Stimulated activated naive CD4-positive, alpha-beta T cell treated with Interleukin-2 at 50 U/mL for 16 hours (primary cell): ENCODE results near the gene TKFC.
A peak's percentile ranks its signal among the peaks of the same experiment; 100 is the strongest.

ENCODE experiments used
- DNase-seq: peaks from one replicate; lab custom pipeline; 2025; lab: John Stamatoyannopoulos, UW

The TKFC gene

DNA sequence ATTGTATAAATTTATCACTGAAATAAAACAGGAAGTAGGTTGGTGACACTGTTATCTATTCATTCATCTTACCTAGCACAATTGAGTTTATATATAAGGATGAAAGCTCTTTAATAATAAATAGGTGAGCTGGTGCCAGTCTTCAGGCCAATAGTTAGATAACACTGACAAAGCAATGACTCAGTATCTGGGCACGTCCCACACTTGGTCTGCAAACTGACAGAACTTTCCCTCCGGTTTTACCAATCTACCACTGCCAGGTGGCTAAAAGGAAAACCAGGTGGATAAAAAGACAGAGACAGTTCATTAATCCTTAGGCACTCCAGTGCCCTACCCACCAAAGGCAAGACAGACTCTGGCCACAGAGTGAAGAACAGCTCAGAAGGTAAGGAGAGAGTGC is 17.8 kb upstream of the TKFC start:
- no peak for DNase-seq

GRCh38 chr11:61325649-61326414 is 7.2 kb upstream of the TKFC start:
- no peak for DNase-seq

DNA sequence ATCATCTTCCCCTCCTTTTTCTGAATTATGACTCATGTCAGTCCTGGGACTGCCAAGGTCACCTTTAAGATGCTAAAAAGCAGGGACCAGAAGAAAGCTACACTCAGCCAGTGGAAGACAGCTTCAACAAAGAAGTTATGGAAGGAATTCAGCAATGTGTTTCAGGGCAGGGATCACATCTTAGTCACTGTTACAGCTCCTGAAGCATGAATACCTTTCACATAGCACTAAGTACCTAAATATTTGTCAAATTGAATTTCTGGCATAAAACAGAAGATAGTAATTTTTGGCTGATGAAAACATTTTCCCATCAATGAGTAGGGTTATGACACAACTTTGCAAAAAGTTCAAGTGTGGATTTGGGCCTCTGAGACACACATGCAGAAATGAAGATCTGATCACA is 5.4 kb upstream of the TKFC start:
- no peak for DNase-seq

DNA sequence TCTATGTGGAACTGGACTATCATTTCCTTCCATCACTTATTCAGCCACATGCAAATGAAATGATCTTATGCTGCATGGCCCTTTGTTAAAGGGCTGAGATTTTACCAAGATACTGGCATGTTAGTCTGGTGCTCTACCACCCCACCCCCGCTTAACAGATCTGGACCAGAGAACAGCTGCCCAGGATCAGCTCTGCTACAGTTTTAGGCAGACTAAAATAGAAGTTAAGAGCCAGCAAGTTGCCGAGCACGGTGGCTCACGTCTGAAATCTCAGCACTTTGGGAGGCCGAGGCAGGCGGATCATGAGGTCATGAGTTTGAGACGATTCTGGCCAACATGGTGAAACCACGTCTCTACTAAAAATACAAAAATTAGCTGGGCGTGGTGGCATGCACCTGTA is 4.7 kb upstream of the TKFC start:
- DNase-seq, result no peak

DNA sequence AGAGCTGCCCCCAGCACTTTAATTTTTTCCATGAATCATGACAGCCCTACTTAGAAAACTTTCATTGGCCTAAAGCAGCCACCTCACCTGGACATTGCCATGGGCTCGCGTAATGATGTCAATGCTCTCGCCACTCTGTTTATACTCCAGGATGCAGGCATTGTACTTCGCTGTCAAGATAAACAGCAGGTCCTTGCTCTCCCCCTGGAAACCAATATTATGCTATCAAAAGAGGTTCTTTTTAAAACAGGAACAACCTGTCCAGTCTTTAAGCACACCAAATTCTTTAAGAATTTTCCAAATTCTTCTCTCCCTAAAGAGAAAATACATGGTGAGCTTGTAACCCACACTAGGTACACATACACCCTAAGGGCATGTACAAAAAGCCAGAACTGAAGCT is 3.2 kb upstream of the TKFC start:
- DNase-seq, result no peak

- DNase-seq, result no peak
Observed at GRCh38 chr11:61331651-61332050, 1.4 kb upstream of the TKFC start.

DNA sequence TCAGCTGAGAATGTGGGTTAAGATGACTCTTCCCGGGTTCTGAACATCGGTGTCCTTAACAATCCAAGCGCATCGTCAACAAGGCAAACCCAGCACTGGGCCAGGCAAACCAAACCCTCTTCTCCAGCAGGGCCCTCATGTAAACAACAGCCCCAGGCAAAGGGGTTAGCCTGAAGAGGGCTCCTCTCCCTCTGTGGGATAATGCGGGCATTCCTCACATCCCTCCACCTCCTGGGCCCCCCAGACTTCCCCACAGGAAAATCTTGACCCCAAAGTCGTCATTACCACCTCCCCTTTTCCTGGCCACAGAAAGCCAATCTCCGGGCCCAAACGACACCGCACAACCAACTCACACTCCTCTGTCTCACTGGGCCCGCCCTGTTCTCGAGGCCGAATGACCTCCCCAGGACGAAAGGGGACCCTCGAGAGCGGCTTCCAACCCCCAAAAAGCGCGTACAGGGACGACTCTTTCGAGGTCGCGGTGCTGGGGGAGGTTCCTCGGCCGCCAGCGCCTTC is 689 bp upstream of the TKFC start:
- DNase-seq, result no peak

DNA sequence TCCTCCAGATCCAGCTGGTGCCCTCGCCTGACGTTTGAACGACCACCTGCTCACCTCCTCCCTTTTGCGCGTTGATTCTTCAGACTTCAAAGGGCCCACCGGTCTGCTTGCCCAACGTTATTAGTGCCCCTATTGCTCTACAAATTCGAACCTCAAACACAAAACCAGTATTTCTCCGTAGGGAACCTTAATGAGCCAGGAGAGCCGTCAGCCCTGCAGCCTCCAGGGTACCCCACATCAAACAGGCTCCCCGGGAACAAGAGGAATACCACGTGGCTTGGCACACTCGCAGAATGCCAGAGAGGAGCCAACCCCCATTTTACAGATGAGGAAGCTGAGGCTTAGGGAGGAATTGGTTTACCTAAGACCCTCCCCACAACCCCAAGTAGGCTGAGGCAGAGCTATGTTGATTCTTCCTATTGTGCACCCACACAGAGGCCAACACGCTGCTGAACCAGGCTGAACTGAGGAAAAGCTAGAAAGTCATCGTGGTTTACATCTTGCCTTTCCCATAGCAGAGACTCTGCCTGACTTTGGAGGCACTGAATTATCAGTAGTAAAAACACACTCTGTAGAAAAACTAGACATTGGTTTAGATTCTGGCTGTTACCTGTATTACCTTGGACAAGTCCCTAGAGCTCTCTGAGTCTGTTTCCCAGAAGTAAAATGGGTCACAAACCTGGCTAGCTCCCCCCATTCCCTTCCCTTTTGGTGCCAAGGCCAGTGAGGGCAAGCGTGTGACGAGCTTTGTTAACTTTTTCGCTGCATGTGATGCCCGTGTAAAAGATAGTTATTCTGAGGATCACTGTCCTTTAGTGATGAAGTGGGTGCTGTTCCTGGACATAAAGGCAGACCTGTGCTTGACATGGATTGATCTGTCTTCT is 764 bp downstream of the TKFC start:
- no peak for DNase-seq

- DNase-seq, result no peak
Observed at GRCh38 chr11:61334434-61335354, 1.7 kb downstream of the TKFC start.

DNA sequence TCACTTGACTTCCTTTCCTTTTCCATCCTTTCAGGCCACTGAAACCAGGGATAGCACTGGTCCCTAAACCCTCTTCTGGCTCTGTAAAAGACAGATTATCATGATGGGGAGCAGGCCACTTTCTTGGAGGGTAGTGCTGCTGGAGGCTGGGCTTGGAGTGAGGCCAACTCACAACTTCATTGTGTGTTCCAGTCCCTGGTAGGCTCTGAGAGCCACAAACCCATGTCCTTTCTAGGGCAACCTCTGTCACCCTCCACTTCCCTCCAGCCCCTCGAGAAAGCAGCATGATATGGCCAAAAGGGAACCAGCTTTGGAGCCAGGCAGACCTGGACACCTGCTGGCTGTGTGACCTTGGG is 2.3 kb downstream of the TKFC start:
- DNase-seq, result no peak

DNA sequence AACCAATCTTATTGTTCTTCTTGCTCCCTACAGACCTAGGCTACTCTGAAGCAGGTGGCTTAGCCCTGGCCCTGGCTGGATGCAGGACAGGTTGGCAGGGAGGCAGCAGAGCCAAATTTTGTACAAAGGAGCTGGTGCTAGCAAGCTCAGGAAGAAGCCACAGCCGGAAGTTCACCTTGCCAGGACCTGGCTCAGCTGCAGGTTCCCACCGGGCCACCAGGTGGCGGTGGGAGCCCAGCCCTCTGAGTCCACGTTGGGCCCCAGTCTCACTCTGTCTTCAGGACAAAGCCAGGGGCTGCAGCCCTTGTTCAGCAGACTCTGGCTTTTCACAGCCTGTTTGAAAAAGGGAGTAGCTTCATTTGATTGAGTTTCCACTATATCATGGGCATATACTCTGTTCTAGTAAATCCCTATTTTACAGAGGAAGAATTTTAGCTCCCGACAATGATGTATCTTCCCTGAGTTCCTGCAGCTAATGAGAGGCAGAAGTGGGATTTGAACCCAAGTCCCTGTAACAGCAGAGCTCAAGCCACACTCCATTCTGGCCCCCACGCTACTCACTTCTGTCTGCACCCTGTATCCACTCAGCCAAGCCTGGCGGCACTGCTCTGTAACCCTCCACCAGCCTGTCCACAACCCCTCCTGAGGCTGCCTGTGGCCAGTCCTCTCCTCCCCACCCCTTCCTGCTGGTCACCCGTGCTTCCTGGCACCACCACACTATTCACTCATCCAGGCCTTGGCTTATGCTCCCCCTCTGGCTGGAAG is 3.3 kb downstream of the TKFC start:
- peak; percentile 73 for DNase-seq

GRCh38 chr11:61337706-61338470 is 4.9 kb downstream of the TKFC start:
- no peak for DNase-seq

- no peak for DNase-seq
Observed at GRCh38 chr11:61338783-61339489, 5.9 kb downstream of the TKFC start.

GRCh38 chr11:61339490-61339878 is 6.5 kb downstream of the TKFC start:
- no peak for DNase-seq

DNA sequence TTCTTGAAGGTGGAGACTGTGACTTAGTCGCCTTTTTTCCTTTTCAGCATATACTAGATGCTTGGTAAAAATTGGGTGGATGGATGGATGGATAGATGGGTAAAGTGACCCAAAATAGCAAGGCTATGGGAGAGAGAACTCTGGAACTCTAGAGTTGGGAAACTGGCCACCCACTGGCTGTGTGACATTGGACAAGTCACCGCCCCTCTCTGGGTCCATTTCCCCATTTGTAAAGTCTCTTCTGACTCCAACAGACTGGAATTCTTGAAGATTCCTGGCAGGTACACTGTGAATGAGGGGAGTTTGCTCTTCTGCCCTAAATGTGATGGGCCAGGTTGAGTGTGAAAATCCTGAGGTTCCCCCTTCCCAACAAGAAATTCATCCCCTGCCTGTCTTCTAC is 8.0 kb downstream of the TKFC start:
- no peak for DNase-seq

DNA sequence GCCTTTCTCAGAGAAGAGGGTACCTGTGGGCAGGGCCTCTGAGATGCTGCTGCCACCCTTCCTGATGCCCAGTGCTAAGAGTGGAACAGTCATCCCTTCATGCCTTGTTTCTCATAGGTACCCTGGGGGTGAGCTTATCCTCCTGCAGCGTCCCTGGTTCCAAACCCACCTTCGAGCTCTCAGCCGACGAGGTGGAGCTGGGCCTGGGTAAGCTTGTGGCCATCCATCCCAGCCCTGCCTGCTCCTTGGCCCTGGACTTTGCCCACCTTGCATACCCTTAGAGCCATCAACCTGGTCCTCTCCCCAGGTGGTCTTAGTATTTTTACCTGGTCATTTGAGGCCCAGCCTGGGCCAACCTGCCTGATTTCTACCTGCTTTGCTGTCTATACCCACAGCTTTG is 8.7 kb downstream of the TKFC start:
- no peak for DNase-seq

DNA sequence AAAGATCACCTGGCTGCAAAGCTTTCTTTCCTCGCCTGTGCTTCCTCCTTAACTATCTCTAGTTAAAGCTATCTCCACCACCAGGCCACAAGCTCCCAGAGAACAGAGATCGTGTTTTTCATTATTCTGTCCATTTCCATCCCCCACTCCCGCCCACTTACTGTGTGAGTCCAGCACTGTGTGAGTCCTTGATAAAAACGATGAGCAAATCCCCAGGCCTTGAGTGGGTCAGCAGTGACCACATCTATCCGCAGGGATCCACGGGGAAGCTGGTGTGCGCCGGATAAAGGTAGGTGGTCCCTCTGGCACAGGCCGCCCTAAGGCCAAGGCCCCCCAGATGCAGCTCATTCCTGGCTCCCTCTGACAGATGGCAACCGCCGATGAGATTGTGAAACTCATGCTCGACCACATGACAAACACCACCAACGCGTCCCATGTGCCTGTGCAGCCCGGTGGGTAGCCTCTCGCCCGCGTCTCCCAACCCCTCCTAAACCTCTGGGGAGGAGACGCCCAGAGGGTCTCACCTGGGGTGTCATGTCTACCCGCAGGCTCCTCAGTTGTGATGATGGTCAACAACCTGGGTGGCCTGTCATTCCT is 9.3 kb downstream of the TKFC start:
- no peak for DNase-seq

GRCh38 chr11:61343792-61344745 is 11.0 kb downstream of the TKFC start:
- no peak for DNase-seq
